NB4 (cell line): ENCODE results near the gene EDAR.

Experiments used
- DNase-seq: peaks from one replicate; pipeline ENCODE4 v3.0.0; 2010; ENCODE audit warnings: low read depth
- H3K4me3 ChIP-seq: one replicate; pipeline ENCODE4 v1.5.1; 2011; ENCODE audit warnings: mild to moderate bottlenecking, low read depth, low read length, moderate library complexity
- CTCF ChIP-seq: IDR thresholded peaks from one replicate; pipeline ENCODE4 v1.5.1; 2012; ENCODE audit warnings: low read depth, low read length
- MYC ChIP-seq: IDR thresholded peaks from 2 replicates; pipeline ENCODE4 v1.6.1; 2011; ENCODE audit warnings: low read depth, low read length
- POLR2A ChIP-seq: IDR thresholded peaks from 2 replicates; pipeline ENCODE4 v1.6.1; 2011; ENCODE audit warnings: mild to moderate bottlenecking; ENCODE audit not compliant: insufficient read length; ENCODE audit errors: extremely low read depth
- TF ChIP-seq, protein P1 (sequence below): IDR thresholded peaks from 2 replicates; pipeline ENCODE4 v1.6.1; 2011; ENCODE audit warnings: low read depth, low read length

Gene EDAR

GRCh38 chr2:108858894-108859293, 130.1 kb downstream of the EDAR start:
- TF ChIP-seq POLR2A: no peak
- no peak for TF ChIP-seq MYC
- TF ChIP-seq, protein P1, sequence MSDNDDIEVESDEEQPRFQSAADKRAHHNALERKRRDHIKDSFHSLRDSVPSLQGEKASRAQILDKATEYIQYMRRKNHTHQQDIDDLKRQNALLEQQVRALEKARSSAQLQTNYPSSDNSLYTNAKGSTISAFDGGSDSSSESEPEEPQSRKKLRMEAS: no peak
- no peak for TF ChIP-seq CTCF
- H3K4me3 ChIP-seq: no peak overlapping the region
- no peak for DNase-seq

- DNase-seq: peak; percentile 38
Observed at GRCh38 chr2:108855194-108855593, 133.8 kb downstream of the EDAR start.

DNA sequence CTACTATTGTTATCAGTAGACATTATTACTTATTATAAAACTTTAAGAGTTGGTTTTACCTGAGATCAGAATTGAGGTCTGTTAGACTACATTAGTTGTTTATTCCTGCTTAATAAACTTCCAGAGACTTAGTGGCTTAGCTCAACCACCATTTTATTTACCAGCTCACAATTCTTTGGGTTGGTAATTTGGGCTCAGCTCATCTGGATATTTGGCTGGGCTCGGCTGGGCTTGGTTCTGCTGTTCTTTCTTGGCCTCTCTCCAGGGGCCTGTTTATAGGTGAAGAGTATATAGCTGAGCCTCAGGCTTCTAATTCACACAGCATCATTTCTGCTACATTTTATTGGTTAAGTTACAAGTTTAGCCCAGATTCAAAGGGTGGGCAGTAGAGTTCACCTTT, 134.5 kb downstream of the EDAR start:
- H3K4me3 ChIP-seq: no peak overlapping the region
- DNase-seq: no peak
- TF ChIP-seq, protein P1: no peak
- TF ChIP-seq CTCF (no peak), POLR2A (no peak), MYC (no peak)

More at GRCh38 chr2:108855194-108855593, 133.8 kb downstream of the EDAR start:
- TF ChIP-seq MYC: no peak
- TF ChIP-seq, protein P1: no peak
- no peak for TF ChIP-seq CTCF
- no peak for TF ChIP-seq POLR2A
- H3K4me3 ChIP-seq: no peak overlapping the region

- H3K4me3 ChIP-seq: no peak overlapping the region
- no peak for TF ChIP-seq CTCF
- no peak for TF ChIP-seq MYC
- TF ChIP-seq POLR2A: no peak
- TF ChIP-seq, protein P1: no peak
- DNase-seq: no peak
Observed at GRCh38 chr2:108853421-108853820, 135.6 kb downstream of the EDAR start.

DNA sequence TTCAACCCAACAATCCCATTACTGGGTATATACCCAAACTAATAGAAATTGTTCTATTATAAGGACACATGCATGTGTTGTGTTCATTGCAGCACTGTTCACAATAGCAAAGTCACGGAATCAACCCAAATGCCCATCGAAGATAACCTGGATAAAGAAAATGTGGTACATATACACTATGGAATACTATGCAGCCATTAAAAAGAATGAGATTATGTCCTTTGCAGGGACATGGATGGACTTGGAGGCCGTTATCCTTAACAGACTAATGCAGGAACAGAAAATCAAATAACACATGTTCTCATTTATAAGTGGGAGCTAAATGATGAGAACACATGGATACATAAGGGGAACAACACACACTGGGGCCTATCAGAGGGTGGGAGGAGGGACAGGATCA, 136.6 kb downstream of the EDAR start:
- no peak for DNase-seq
- H3K4me3 ChIP-seq: no peak overlapping the region
- no peak for TF ChIP-seq CTCF
- TF ChIP-seq MYC: no peak
- no peak for TF ChIP-seq POLR2A
- TF ChIP-seq, protein P1: no peak

- no peak for DNase-seq
- no peak overlapping the region for H3K4me3 ChIP-seq
- no peak for TF ChIP-seq POLR2A
- TF ChIP-seq CTCF: no peak
- TF ChIP-seq, protein P1: no peak
- TF ChIP-seq MYC: no peak
Observed at GRCh38 chr2:108847000-108847399, 142.0 kb downstream of the EDAR start.
